ENCODE results near the gene SMIM14.

SMIM14 gene

GRCh38 chr4:39608451-39608850, 30.2 kb downstream of the SMIM14 start:
- H3K4me1 ChIP-seq (ENCODE audit: control insufficient read depth, insufficient read depth, low read length) = no peaks in the 10 kb centered on the region
- no peaks in the 10 kb centered on the region for H3K27me3 ChIP-seq (ENCODE audit: control insufficient read depth, insufficient read depth, low read length, poor library complexity, severe bottlenecking)
- no peak overlapping the region for H3K27ac ChIP-seq (ENCODE audit: insufficient read depth, low read depth, low read length, poor library complexity, severe bottlenecking)
- peaks cover 3% of the 10 kb centered on the region for H3K36me3 ChIP-seq (ENCODE audit: control insufficient read depth, insufficient read depth, low read length)
- H3K9me3 ChIP-seq (ENCODE audit: control insufficient read depth, low read length) = no peaks in the 10 kb centered on the region
- no peak overlapping the region for H3K4me3 ChIP-seq (ENCODE audit: insufficient read depth, low read depth, low read length)

GRCh38 chr4:39606747-39607146, 31.9 kb downstream of the SMIM14 start:
- 96 to 97% methylated on average over 2 of the region's 2 CpGs for WGBS, 2 experiments
- no peaks in the 10 kb centered on the region for H3K27me3 ChIP-seq (ENCODE audit: control insufficient read depth, insufficient read depth, low read length, poor library complexity, severe bottlenecking)
- H3K27ac ChIP-seq (ENCODE audit: insufficient read depth, low read depth, low read length, poor library complexity, severe bottlenecking) = no peak overlapping the region
- H3K9me3 ChIP-seq (ENCODE audit: control insufficient read depth, low read length) = no peaks in the 10 kb centered on the region
- H3K4me3 ChIP-seq (ENCODE audit: insufficient read depth, low read depth, low read length) = no peak overlapping the region
- H3K36me3 ChIP-seq (ENCODE audit: control insufficient read depth, insufficient read depth, low read length) = peaks cover 3% of the 10 kb centered on the region
- no peaks in the 10 kb centered on the region for H3K4me1 ChIP-seq (ENCODE audit: control insufficient read depth, insufficient read depth, low read length)

DNA sequence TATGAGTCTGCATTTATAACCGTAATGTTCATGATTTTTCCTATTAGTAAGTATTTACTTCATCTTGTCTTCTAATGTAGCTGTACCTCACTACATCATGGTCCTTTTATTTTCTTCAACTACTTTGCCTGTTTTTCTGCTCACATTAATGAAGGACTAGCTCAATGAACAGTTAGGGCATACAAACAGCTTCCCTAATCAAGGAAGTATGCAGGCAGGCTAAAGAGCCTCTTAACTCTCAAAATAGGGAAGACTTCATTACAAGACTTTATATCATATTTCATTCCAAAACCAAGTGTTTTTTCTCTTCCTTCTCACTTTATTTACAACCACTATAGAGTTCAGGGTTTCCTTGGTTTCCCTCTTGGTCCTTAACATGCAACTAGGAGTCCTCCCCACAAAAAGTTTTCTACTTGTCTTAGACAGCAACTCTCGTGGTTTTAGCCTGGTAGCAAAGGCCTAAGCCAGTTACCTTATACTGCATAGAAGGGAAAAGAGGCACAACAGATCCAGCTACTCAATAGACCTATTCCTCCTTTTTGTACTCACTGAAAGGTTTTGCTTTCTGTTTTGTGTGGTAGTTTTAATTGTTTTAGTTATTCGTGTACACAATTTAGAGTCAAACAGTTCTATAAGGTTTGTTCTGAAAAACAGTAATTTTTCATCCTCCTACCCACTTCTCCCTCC, 40.8 kb downstream of the SMIM14 start:
- WGBS, 2 experiments = 89 to 100% methylated on average over 1 to 3 of the region's 3 CpGs

GRCh38 chr4:39596971-39597370, 41.7 kb downstream of the SMIM14 start:
- no peaks in the 10 kb centered on the region for H3K36me3 ChIP-seq (ENCODE audit: control insufficient read depth, insufficient read depth, low read length)
- WGBS, 2 experiments = 96 to 99% methylated on average over 3 of the region's 3 CpGs
- no peak overlapping the region for H3K4me3 ChIP-seq (ENCODE audit: insufficient read depth, low read depth, low read length)
- H3K27me3 ChIP-seq (ENCODE audit: control insufficient read depth, insufficient read depth, low read length, poor library complexity, severe bottlenecking) = no peaks in the 10 kb centered on the region
- H3K27ac ChIP-seq (ENCODE audit: insufficient read depth, low read depth, low read length, poor library complexity, severe bottlenecking) = no peak overlapping the region
- H3K9me3 ChIP-seq (ENCODE audit: control insufficient read depth, low read length) = no peaks in the 10 kb centered on the region
- no peaks in the 10 kb centered on the region for H3K4me1 ChIP-seq (ENCODE audit: control insufficient read depth, insufficient read depth, low read length)

More for the DNA sequence above, 40.8 kb downstream of the SMIM14 start:
- no peaks in the 10 kb centered on the region for H3K9me3 ChIP-seq (ENCODE audit: control insufficient read depth, low read length)
- no peaks in the 10 kb centered on the region for H3K27me3 ChIP-seq (ENCODE audit: control insufficient read depth, insufficient read depth, low read length, poor library complexity, severe bottlenecking)
- H3K4me3 ChIP-seq (ENCODE audit: insufficient read depth, low read depth, low read length) = no peak overlapping the region
- H3K27ac ChIP-seq (ENCODE audit: insufficient read depth, low read depth, low read length, poor library complexity, severe bottlenecking) = no peak overlapping the region
- H3K4me1 ChIP-seq (ENCODE audit: control insufficient read depth, insufficient read depth, low read length) = no peaks in the 10 kb centered on the region
- H3K36me3 ChIP-seq (ENCODE audit: control insufficient read depth, insufficient read depth, low read length) = no peaks in the 10 kb centered on the region

DNA sequence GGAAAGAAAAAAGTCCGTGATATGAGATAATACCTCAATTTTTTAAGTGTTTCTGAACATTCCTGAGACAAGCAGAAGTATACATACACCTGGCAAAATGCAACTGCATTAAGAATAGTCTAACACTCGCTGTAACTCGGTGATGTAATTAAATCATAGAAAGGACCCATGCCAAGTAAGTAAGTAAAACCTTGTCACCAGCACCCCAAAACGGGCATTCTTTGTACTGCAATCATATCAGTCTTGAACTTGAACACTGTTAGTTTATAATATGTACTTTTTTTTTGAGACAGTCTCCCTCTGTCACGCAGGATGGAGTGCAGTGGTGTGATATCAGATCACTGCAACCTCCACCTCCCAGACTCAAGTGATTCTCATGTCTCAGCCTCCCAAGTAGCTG, 47.4 kb downstream of the SMIM14 start:
- H3K27me3 ChIP-seq (ENCODE audit: control insufficient read depth, insufficient read depth, low read length, poor library complexity, severe bottlenecking) = no peaks in the 10 kb centered on the region
- H3K4me3 ChIP-seq (ENCODE audit: insufficient read depth, low read depth, low read length) = no peak overlapping the region
- H3K9me3 ChIP-seq (ENCODE audit: control insufficient read depth, low read length) = no peaks in the 10 kb centered on the region
- H3K36me3 ChIP-seq (ENCODE audit: control insufficient read depth, insufficient read depth, low read length) = no peaks in the 10 kb centered on the region
- no peak overlapping the region for H3K27ac ChIP-seq (ENCODE audit: insufficient read depth, low read depth, low read length, poor library complexity, severe bottlenecking)
- H3K4me1 ChIP-seq (ENCODE audit: control insufficient read depth, insufficient read depth, low read length) = no peaks in the 10 kb centered on the region
- WGBS, 2 experiments = 94 to 95% methylated on average over 4 to 5 of the region's 5 CpGs

DNA sequence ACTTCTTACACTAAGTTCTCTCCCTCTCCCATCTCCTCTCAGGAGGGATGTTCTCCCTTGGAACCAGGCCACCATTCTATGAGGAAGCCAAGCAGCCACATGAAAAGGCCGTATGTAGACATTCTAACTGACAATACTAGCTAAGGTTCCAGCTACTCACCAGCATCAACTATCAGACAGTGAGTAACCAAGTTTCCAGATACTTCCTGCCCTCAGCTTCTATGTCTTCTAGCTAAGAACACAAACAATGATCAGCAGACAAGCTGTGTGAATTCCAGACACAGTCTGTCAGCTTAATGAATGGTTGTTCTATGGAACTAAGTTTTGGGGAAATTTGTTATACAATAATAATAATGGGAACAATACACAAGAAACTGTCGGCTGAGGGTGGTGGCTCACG, 50.8 kb downstream of the SMIM14 start:
- H3K27ac ChIP-seq (ENCODE audit: insufficient read depth, low read depth, low read length, poor library complexity, severe bottlenecking) = no peak overlapping the region
- no peaks in the 10 kb centered on the region for H3K9me3 ChIP-seq (ENCODE audit: control insufficient read depth, low read length)
- WGBS, 2 experiments = 91 to 96% methylated on average over 3 of the region's 3 CpGs
- H3K27me3 ChIP-seq (ENCODE audit: control insufficient read depth, insufficient read depth, low read length, poor library complexity, severe bottlenecking) = no peaks in the 10 kb centered on the region
- H3K4me1 ChIP-seq (ENCODE audit: control insufficient read depth, insufficient read depth, low read length) = no peaks in the 10 kb centered on the region
- H3K36me3 ChIP-seq (ENCODE audit: control insufficient read depth, insufficient read depth, low read length) = no peaks in the 10 kb centered on the region
- no peak overlapping the region for H3K4me3 ChIP-seq (ENCODE audit: insufficient read depth, low read depth, low read length)

DNA sequence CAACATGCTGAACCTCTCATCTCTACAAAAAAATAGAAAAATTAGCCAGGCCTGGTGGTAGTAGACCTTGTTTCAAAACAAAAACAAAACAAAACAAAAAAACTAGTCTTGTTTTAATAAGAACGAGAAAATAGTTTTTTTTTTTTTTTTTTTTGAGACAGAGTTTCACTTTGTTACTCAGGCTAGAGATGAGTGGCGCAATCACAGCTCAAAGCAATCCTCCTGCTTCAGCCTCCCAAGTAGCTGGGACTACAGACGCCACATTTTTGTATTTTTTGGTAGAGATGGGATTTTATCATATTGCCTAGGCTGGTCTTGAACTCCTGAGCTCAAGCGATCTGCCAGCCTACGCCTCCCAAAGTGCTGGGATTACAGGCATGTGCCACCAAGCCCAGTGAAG, 63.7 kb downstream of the SMIM14 start:
- Histone ChIP-seq H3K4me3 (ENCODE audit: insufficient read depth, low read depth, low read length) (no peak overlapping the region), H3K9me3 (ENCODE audit: control insufficient read depth, low read length) (no peaks in the 10 kb centered on the region), H3K4me1 (ENCODE audit: control insufficient read depth, insufficient read depth, low read length) (no peaks in the 10 kb centered on the region), H3K36me3 (ENCODE audit: control insufficient read depth, insufficient read depth, low read length) (no peaks in the 10 kb centered on the region), H3K27me3 (ENCODE audit: control insufficient read depth, insufficient read depth, low read length, poor library complexity, severe bottlenecking) (no peaks in the 10 kb centered on the region), H3K27ac (ENCODE audit: insufficient read depth, low read depth, low read length, poor library complexity, severe bottlenecking) (no peak overlapping the region)
- 97 to 98% methylated on average over 5 of the region's 5 CpGs for WGBS, 2 experiments

- H3K36me3 ChIP-seq (ENCODE audit: control insufficient read depth, insufficient read depth, low read length) = no peaks in the 10 kb centered on the region
- no peak overlapping the region for H3K27ac ChIP-seq (ENCODE audit: insufficient read depth, low read depth, low read length, poor library complexity, severe bottlenecking)
- no peaks in the 10 kb centered on the region for H3K9me3 ChIP-seq (ENCODE audit: control insufficient read depth, low read length)
- WGBS, 2 experiments = 93 to 96% methylated on average over 4 to 6 of the region's 6 CpGs
- no peak overlapping the region for H3K4me3 ChIP-seq (ENCODE audit: insufficient read depth, low read depth, low read length)
- H3K4me1 ChIP-seq (ENCODE audit: control insufficient read depth, insufficient read depth, low read length) = no peaks in the 10 kb centered on the region
- H3K27me3 ChIP-seq (ENCODE audit: control insufficient read depth, insufficient read depth, low read length, poor library complexity, severe bottlenecking) = no peaks in the 10 kb centered on the region
These were observed 67.2 kb downstream of the SMIM14 start for GRCh38 chr4:39571504-39571903.

GRCh38 chr4:39571054-39571453, 67.6 kb downstream of the SMIM14 start:
- WGBS, 2 experiments = 88 to 95% methylated on average over 4 of the region's 4 CpGs
- no peak overlapping the region for H3K27ac ChIP-seq (ENCODE audit: insufficient read depth, low read depth, low read length, poor library complexity, severe bottlenecking)
- no peak overlapping the region for H3K4me3 ChIP-seq (ENCODE audit: insufficient read depth, low read depth, low read length)
- no peaks in the 10 kb centered on the region for H3K27me3 ChIP-seq (ENCODE audit: control insufficient read depth, insufficient read depth, low read length, poor library complexity, severe bottlenecking)
- no peaks in the 10 kb centered on the region for H3K4me1 ChIP-seq (ENCODE audit: control insufficient read depth, insufficient read depth, low read length)
- no peaks in the 10 kb centered on the region for H3K36me3 ChIP-seq (ENCODE audit: control insufficient read depth, insufficient read depth, low read length)
- no peaks in the 10 kb centered on the region for H3K9me3 ChIP-seq (ENCODE audit: control insufficient read depth, low read length)

- WGBS, 2 experiments = 80 to 97% methylated on average over 4 of the region's 4 CpGs
- no peak overlapping the region for H3K4me3 ChIP-seq (ENCODE audit: insufficient read depth, low read depth, low read length)
- no peaks in the 10 kb centered on the region for H3K9me3 ChIP-seq (ENCODE audit: control insufficient read depth, low read length)
- H3K36me3 ChIP-seq (ENCODE audit: control insufficient read depth, insufficient read depth, low read length) = peaks cover 4% of the 10 kb centered on the region
- no peaks in the 10 kb centered on the region for H3K4me1 ChIP-seq (ENCODE audit: control insufficient read depth, insufficient read depth, low read length)
- H3K27ac ChIP-seq (ENCODE audit: insufficient read depth, low read depth, low read length, poor library complexity, severe bottlenecking) = no peak overlapping the region
- no peaks in the 10 kb centered on the region for H3K27me3 ChIP-seq (ENCODE audit: control insufficient read depth, insufficient read depth, low read length, poor library complexity, severe bottlenecking)
These were observed 69.5 kb downstream of the SMIM14 start for GRCh38 chr4:39569209-39569608.

- 87 to 93% methylated on average over 3 of the region's 3 CpGs for WGBS, 2 experiments
- Histone ChIP-seq H3K27ac (ENCODE audit: insufficient read depth, low read depth, low read length, poor library complexity, severe bottlenecking) (no peak overlapping the region), H3K36me3 (ENCODE audit: control insufficient read depth, insufficient read depth, low read length) (peaks cover 4% of the 10 kb centered on the region), H3K4me1 (ENCODE audit: control insufficient read depth, insufficient read depth, low read length) (no peaks in the 10 kb centered on the region), H3K9me3 (ENCODE audit: control insufficient read depth, low read length) (no peaks in the 10 kb centered on the region), H3K4me3 (ENCODE audit: insufficient read depth, low read depth, low read length) (no peak overlapping the region), H3K27me3 (ENCODE audit: control insufficient read depth, insufficient read depth, low read length, poor library complexity, severe bottlenecking) (no peaks in the 10 kb centered on the region)
These were observed 69.9 kb downstream of the SMIM14 start for GRCh38 chr4:39568805-39569204.
